ENCODE measurements around the gene NPTXR.
"Not testable (repeated sequence)": the region's sequence is repeated elsewhere in the genome, so short reads cannot be mapped to it uniquely, and the experiment has no call there.

NPTXR gene

GRCh38 chr22:38868286-38868721 lies 24.5 kb upstream of the NPTXR start:
- no peak for DNase-seq (ENCODE audit: low spot score)

- no peak for DNase-seq (ENCODE audit: low spot score)
Observed at GRCh38 chr22:38867471-38868285, 23.9 kb upstream of the NPTXR start.

GRCh38 chr22:38867124-38867455 lies 23.3 kb upstream of the NPTXR start:
- no peak for DNase-seq (ENCODE audit: low spot score)

- no peak for DNase-seq (ENCODE audit: low spot score)
Observed at GRCh38 chr22:38866399-38867123, 22.7 kb upstream of the NPTXR start.

GRCh38 chr22:38866024-38866398 lies 22.2 kb upstream of the NPTXR start:
- DNase-seq (ENCODE audit: low spot score) = no peak

- no peak for DNase-seq (ENCODE audit: low spot score)
Observed at GRCh38 chr22:38865201-38866023, 21.6 kb upstream of the NPTXR start.

GRCh38 chr22:38864361-38865191 lies 20.7 kb upstream of the NPTXR start:
- DNase-seq (ENCODE audit: low spot score) = no peak

GRCh38 chr22:38863531-38864131 lies 19.8 kb upstream of the NPTXR start:
- no peak for DNase-seq (ENCODE audit: low spot score)

GRCh38 chr22:38862375-38863329 lies 18.8 kb upstream of the NPTXR start:
- no peak for DNase-seq (ENCODE audit: low spot score)

GRCh38 chr22:38861927-38862326 lies 18.1 kb upstream of the NPTXR start:
- DNase-seq (ENCODE audit: low spot score) = no peak

- DNase-seq (ENCODE audit: low spot score) = no peak
Observed at GRCh38 chr22:38861170-38861876, 17.5 kb upstream of the NPTXR start.

GRCh38 chr22:38860283-38861169 lies 16.7 kb upstream of the NPTXR start:
- no peak for DNase-seq (ENCODE audit: low spot score)

- DNase-seq (ENCODE audit: low spot score) = no peak
Observed at GRCh38 chr22:38859581-38860282, 15.9 kb upstream of the NPTXR start.

GRCh38 chr22:38858492-38858891 lies 14.7 kb upstream of the NPTXR start:
- DNase-seq (ENCODE audit: low spot score) = no peak

GRCh38 chr22:38854476-38854875 lies 10.6 kb upstream of the NPTXR start:
- not testable (repeated sequence) for DNase-seq (ENCODE audit: low spot score)

GRCh38 chr22:38853883-38854282 lies 10.1 kb upstream of the NPTXR start:
- not testable (repeated sequence) for DNase-seq (ENCODE audit: low spot score)

GRCh38 chr22:38853196-38853651 lies 9.4 kb upstream of the NPTXR start:
- no peak for DNase-seq (ENCODE audit: low spot score)

- no peak for DNase-seq (ENCODE audit: low spot score)
Observed at GRCh38 chr22:38852522-38852921, 8.7 kb upstream of the NPTXR start.
